ENCODE data around the gene RBX1. TPM values are rescaled to one million over a fixed set of nuclear protein-coding genes. Genes with fewer than 3 reads are reported as not detected.

Gene RBX1
- polyA plus RNA-seq, 4 donors = 67.5 to 77.4 (median 70.2) TPM

DNA sequence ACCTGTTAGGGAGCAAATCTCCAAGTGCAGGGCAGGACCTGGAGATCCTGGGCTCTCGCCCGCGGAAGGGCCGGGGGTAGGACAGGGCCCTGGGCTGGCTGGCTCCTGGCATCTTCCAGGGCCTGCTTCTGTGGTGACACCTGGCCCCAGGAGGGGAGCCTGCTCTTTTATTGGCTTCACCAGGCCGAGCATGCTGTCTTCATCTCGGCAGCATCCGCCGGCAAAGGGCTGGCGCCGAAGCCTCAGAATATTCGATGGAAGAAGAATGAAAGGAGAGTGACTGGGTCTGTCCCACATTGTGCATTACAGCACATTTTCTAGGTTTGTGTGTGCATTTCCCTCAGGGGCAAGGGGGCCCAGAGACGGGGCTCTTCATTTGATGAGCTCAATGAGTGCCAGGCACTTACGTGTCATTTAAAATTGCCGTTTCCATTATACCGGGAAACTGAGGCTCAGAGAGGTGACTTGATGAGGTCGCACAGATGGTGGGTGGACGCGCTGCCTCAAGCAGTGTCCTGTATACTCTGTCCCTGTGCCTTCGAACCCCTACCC lies 70.0 kb downstream of the RBX1 start:
- no peak for DNase-seq (ENCODE audit: low read depth in 4 of 4, low spot score in 3 of 4)

DNA sequence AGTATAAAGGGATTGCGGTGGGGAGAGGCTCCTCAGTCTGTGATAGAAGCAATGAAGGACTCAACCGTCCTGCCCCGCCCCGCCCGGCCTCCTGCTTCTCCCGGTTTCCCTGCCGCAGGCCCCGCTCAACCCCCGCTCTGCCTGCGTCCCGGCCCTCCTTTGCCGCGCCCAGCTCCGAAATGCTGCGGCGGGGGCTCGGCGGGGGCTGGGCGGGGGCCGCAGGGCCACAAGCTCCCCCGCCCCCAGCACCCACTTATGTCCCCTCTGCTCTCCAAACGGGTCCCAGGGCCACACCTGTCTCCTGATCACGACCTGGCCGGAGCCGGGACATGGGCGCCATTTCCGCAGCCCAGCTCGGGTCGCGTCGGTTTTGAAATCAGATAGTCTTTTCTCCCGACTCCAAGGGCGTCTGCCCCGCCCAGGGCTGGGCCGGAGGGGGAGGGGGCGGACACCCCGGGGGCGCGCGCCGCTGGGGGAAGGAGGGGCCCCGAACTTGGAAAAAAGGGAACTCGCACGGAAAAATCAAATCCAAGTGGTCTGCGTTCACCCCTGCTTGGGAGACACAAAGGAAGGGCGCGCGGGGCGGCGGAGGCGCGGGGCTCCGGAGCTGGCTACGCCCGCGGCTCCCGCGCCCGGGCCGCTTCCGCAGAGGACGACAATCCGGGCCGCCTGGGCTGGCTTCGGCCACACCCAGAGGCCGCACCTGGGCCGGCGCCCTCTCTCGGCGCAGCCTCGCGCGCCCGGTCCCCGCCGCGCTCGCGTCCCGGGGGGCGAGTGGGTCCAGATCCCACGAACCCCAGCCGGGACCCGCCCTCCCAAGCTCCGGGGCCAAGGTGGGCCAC lies 70.7 kb downstream of the RBX1 start:
- DNase-seq (ENCODE audit: low read depth in 4 of 4, low spot score in 3 of 4) = peak in 2 of 4 donors; percentile 28 to 50

DNA sequence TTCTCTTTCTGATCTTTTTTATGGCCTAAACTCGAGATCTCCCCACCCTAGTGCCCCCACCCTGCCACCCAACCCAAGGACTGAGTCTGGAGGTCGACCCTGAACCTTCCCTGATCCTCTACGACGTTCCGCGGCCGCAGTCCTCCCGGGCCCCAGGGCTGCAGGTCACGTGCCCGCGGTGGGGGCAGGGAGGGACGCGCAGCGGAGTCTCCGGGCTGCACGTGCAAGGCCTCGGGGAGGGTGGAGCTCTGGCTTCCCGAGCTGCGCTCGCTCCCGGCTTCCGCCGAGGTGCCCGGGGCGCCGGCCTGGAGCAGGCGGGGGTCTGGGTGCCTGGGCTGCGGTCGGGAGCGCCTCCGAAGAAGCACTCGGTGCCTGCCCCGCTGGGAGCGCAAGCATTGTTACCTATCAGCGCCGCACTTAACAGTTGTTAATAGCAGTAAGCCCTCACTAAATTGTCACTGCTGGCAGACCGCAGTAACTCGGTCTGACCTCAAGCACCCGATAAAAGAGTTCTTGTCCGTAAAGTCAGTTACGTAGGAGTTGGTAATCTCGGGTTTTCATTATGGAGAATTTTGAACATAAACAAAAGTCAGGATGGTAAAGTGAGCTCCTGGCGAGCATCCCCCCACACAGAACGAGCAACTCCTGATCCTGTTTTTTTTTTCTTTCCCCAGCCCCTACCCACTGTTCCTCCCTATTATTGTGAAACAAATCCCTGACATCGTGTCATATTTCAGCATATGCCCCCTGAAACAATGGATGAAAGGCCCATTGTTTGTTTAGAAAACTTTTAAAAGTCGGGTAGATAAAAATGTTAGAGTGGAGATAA lies 71.5 kb downstream of the RBX1 start:
- DNase-seq (ENCODE audit: low read depth in 4 of 4, low spot score in 3 of 4) = peak; percentile 77 to 86 (median 80)

Other genes with a start within 250 kb of the RBX1 start
- 10 to 100 TPM; 39.3 to 45.9 (median 41.3) TPM for gene SLC25A17, start 132.0 kb upstream of the RBX1 start, polyA plus RNA-seq (ENCODE audit: insufficient read length in 4 of 4)
- 100 to 1,000 TPM; 576 to 664 (median 615) TPM for gene ST13, start 94.7 kb upstream of the RBX1 start, polyA plus RNA-seq (ENCODE audit: insufficient read length in 4 of 4)
- 10 to 100 TPM; 15.7 to 25.8 (median 20.5) TPM for gene XPNPEP3, start 94.2 kb upstream of the RBX1 start, polyA plus RNA-seq (ENCODE audit: insufficient read length in 4 of 4)
- under 1 TPM; 0.25 to 0.46 (median 0.29) TPM for gene DNAJB7, start 89.3 kb upstream of the RBX1 start, polyA plus RNA-seq (ENCODE audit: insufficient read length in 4 of 4)
- gene EP300, start 141.2 kb downstream of the RBX1 start, polyA plus RNA-seq (ENCODE audit: insufficient read length in 4 of 4) = 10 to 100 TPM; 54.5 to 68.9 (median 60.5) TPM

Measured in right renal pelvis (tissue), 4 donors.